ENCODE results near the gene HOXD9.

The HOXD9 gene

DNA sequence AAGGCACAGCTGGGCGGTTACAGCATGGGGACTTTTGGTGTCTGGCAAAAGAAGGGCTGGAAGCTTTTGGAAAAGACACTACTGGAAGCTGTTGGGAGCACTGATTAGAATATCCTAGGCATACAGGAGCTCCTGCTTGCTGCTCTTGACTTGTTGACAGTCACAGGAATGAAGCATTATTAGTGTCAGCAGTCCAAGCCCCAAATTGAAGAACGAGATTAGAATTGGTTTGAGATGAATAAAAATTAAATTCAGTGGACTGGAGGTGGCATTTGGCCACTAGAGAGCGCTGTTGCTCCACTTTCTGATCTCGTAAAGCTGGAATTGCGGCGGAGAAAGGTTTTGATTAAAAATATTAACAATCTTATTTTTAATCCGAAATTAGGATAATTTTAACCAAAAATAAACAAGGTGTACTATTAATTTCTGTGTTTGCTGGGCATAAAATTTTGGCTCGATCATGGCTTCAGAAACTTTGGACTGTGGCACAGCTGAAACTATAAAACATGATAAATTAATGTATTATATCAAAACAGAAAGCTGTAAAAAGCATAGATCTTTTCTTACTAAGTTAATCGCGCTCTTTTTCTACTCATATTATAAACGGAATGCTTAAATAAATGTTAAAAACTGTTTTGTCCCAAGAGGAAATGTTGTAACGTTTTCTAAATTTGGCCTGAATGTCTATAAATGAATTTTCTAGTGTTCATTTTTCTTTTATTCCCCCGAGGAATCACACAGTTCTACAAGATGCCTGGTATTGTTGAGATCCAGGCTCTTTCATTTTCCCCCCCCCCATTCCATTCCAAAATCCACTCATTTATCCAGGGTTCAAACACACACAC is 4.6 kb downstream of the HOXD9 start:
- no peak for ATAC-seq

DNA sequence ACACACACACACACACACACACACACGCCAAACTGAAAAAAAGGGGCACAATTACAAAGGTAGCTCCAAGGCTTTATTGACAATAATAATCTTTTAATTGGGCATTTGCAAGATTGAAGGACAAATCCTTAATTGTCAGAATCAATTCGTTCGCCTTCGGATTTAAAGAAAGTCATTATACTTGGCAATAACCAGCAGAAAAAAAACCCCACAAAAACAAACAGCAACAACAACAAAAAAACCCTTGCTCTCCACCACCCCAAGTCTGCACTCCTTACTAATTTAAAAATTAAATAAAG is 5.2 kb downstream of the HOXD9 start:
- no peak for ATAC-seq

DNA sequence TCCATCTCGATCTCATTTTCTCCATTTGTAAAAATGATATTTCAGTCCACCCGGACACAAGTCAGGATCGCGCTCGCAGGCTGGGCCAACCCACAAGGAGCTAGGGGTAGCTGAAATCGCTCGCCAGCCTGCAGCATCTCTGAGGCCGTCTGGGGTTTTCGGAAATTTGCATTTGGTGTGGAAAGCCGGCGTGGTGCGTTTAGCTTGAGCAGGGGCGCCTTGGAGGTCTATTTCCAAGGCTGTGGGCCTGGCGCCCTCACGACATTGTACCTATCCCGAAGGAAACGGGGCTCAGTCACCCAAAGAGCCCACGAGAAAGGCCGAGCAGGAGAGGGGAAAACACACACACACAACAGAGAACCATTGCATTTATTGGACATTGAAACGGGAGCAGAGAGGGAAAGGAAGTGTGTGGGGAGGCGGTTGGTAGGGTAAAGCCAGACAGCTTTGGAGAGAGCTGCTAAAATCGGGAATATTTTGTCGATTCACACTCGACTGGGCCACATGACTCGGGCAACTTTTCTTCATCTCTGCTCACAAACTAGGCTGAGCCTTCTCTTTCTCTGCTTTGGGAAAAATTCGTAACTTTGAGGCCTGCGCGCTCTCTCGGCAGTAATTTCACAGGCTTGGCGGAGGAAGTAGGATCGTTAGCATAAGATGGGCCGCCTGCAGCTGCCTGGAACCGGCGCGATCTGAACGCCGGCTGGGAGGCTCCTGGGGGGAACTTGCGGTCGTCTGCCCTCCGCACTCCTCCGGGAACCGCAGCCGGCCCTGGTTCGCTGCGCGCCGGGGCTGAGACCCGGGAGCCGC is 5.9 kb downstream of the HOXD9 start:
- no peak for ATAC-seq

DNA sequence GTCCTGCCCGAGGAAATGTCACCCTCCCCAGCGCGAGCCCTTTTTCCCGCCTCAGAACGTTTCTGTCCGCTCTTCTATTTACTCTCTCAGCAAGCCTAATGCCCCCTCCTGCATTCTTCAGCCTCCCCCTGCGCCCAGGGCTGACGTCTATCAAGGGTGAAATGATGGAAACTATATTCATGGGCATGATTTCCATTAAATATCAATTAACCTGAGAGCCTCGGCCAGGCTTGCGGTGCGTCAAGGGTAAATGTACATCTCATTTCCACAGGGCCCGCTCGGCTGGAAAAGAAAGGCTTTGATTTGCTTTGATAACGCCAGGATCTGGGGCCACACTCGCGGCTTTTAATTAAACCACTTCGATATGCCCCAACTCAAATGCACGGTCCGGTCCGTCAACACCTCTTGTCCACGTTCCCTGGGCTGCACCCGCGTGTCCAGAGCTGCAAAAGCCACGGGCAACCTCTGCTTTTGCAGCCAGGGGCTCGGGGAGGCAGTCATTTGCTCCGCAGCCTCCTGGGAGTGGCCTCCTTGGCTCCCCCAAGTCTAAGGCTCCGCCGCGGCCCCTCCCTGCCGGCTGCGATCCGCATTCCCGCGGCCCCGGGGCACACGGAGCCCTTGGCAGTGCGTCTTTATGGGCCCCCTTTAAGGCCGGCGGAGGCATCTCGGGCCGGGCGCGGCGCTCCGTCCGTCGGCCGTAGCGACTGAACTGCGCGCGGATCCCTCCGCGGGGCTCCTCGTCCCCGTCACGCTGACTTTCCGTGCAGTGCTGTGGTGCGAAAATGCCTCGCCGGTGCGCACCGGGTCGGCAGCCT is 6.7 kb downstream of the HOXD9 start, which contains the start of gene HOXD8:
HOXD8 (plus strand) TSS at position 724 of the 815 bp plus-strand sequence. CDS start 662 bp downstream, outside the sequence.
- no peak for ATAC-seq

DNA sequence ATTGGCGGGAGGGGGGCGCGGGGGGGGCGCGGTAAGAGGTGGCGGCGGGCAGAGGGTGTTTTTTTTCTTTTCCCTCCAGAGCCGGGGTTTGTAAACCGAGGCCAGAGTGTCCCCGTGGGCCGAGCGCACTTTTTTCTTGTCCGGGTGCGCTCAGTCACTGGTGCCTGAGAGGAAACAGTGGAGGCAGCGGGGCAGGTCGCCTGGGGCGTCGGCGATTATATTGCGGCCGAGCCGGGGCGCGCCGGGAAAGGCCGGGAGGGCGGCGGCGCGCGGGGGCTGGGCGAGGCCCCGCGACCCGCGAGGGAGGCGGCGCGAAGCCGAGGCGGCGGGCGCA is 7.3 kb downstream of the HOXD9 start:
- no peak for ATAC-seq

DNA sequence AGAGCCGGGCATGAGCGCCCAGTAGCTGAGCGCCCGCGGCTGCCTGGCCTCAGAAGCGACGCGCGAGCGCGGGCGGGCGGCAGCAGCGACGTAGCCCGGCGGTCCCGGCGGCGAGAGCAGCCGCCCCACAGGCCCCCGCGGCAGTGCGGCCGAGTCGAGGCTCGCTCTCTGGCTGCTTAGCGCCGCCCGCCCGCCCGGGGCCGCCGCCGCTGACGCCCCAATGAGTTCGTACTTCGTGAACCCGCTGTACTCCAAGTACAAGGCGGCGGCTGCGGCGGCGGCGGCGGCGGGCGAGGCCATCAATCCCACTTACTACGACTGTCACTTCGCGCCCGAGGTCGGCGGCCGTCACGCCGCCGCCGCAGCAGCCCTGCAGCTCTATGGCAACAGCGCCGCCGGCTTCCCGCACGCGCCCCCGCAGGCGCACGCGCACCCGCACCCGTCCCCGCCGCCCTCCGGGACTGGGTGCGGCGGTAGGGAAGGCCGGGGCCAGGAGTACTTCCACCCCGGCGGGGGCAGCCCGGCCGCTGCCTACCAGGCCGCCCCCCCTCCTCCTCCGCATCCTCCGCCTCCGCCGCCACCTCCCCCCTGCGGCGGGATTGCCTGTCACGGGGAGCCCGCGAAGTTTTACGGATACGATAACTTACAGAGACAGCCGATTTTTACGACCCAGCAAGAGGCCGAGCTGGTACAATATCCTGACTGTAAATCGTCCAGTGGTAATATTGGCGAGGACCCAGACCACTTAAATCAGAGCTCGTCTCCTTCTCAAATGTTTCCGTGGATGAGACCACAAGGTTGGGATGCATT is 7.8 kb downstream of the HOXD9 start:
- peak in 1 of 2 donors; percentile 13 for ATAC-seq

DNA sequence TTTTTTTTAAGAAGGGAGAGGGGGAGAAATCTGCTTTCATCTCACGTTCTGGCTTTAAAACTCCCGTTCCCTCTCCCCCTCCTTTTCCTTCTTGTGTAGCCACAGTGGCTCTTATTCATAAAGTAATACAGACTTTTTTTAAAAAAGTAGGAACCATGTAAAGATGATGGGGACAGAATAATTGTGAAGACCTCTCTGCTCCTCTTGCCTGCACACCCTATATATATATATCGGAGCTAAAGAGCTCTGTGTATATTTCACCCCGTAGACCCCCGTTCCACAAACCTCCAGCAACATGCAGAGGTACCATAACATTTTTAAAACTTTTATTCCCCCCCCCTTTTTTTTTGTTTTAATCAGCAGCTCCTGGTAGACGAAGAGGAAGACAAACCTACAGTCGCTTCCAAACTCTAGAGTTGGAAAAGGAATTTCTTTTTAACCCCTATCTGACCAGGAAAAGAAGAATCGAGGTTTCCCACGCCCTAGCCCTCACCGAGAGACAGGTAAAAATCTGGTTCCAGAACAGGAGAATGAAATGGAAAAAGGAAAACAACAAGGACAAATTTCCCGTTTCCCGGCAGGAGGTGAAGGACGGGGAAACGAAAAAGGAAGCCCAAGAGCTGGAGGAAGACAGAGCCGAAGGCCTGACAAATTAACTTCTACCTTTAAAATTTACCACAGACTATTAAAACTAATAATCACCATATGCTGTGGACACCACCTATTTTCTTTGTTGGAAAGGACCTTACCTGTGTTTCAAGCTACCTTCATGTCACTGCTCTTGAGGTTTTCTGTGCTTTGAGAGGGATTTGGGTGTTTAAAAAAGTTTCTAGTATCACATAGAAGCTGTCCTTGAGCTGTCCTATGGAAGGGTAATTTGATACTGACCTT is 8.7 kb downstream of the HOXD9 start:
- ATAC-seq: no peak

DNA sequence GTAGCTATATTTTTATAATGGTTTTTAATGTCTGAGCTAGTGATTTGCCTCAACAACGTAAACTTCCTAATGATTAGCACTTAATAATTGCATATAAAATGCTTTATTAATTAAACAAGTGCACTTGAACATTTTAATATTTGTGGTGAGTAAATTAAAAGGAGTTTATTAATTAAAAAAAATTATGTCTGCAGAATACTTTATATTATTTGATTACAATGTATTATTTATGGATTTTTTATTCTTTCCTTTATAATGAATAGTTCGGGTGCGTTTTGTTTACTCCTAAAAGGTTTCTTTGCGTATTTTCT is 9.3 kb downstream of the HOXD9 start:
- ATAC-seq: no peak

DNA sequence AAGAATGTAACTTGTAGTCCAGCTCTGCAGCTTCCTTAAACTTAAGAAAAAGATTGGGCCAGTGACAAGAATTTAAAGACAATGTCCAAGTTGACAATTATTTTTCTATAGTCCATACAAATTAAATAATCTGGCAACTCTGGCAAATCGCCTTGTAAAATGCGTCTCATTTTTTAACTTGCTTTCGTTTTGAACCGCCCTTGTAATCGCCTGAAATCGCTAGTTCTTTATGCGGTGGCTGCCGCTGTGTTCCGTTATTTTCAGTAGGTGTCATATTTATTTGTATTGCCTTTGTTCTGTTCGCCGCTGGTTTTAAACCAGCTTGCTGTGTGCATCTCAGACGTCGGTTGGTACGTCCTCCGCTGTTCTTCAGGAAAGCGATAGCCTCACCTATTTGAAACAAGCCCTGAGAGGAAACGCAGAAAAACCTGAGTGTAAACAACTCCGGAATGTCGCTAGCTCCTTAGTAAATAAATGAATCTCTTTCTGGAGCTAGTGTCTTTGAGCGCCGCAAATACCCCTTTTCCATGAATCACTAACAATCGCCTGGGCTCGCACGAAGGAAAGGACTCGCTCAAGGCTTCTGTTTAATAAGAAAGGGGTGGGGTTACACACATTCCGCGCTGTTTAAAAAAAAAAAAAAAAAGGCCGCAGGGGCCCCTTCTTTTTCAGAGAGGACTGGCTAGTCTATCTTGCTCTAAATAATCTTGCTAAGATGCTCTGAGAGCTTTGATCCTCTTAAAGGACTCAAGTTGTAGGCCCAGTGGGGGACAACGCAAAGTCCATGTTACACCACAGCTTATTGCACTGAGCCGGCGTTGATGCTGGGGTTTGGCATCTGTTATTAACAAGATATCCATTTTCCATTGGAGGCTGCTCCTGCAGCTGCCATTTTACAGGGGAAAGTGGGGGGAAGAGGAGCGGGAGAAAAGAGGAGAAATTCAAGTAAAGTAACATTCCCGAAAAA is 10.0 kb downstream of the HOXD9 start:
- ATAC-seq: no peak

DNA sequence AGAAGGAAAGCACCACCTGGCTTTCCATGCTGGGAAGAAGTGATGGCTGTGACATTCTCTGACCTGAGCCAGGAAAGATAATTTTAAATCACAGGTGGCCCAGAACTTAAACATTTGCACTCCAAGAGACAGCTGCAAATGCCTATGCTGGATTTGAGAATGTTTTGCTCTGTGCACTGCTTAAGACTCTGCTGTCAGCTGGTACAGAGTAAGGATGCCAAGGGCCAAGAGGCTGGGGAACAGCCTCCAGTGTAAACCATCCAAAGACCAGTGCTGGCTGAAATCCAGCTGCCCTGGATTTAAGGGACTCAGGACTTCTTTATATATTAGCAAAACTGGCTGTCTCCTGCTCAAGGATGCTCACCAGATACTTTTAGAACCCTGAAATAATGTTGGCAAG is 10.9 kb downstream of the HOXD9 start:
- ATAC-seq: no peak

DNA sequence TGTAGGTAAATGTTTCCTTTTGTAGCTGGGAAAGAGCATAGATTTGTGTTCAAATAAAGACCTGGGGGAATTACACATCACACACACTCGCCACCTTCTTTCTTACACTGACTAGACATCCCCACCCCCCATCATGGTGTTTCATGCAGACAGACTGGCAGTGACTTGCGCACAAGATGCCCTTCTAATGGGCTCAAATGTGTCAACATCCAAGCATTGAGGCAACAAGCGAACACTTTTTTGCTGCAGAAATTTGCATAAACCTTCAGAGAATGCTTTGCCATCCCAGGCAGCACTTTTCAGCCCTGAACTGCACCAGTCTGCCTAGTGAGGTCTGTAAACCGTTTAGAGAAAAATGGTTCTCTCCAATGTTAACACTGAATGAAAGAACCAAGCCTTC is 11.5 kb downstream of the HOXD9 start:
- no peak for ATAC-seq

DNA sequence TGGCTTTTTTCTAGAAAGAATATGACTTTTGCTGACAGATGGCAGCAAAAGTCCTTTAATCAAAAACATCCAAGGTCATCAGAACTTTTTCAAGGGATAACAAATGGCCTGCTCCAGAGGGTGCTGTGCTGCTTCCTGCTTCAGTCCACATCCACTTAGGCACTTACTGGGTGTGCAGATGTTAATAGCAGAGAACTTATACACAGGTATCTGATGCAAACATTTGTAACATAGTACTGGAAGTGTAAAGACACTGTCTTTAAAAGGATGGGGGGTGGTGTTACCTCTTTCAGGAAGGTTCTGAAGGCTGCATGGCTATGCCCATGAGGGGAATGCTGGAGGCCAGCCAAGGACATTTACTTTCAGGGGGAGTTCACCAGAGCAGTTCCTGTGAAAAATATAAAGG is 12.5 kb downstream of the HOXD9 start:
- no peak for ATAC-seq

DNA sequence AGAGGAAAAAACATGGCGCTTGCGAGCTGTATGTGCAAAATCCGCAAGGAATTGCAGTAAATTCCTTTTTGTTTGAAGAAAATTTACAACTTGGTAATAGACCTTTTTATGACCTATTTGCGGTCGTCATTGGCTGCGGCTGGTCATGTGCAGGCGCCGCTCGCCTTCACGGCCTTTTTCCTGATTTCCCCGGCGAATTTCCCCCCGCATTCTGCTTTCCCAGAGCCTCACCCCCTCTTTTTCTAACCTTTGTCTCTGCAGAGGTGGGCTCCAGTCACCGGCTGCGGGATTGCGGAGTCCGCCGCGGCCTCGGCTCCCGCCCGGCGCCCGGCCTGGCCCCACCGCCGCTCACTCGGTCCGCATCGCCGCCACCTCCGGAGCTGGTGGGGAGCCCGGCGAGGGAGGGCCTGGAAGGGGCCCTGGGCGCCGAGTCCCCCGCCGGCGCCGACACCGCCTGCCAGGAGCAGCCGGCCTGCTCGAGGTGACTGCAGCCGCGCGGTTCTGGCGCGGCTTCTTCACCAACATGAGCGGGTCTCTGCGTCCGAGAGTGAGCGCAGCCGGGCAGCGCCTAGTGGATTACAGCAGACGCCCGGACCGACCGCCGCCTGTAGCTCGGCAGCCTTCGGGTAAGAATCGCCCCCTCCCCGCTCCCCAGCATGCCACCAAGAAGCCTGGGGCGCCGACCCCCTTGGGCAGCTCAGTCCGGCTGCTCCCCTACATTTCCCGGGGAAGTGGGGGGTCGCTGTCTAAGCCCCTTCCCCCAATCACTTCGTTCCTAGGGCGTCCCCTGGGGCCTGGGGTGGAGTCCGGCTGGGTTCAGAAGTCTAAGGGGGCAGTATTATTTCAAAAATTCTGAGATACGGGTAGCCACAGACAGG is 14.1 kb downstream of the HOXD9 start:
- no peak for ATAC-seq

DNA sequence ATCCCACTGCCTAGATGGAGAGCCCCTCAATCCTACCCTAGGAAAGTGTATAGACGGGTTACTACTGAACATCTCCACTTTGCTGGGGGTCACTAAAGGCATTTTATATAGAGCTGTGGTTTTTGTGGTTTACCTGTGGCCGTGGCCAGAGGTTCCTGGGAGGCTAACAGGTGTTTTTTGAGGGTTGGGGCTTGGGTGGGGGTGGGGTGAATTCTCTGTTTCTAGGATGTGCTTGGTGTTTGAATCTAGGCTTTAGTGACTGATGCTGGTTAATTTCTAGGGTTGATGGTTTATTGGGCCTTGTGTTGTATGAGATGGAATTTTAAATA is 14.7 kb downstream of the HOXD9 start:
- no peak for ATAC-seq

DNA sequence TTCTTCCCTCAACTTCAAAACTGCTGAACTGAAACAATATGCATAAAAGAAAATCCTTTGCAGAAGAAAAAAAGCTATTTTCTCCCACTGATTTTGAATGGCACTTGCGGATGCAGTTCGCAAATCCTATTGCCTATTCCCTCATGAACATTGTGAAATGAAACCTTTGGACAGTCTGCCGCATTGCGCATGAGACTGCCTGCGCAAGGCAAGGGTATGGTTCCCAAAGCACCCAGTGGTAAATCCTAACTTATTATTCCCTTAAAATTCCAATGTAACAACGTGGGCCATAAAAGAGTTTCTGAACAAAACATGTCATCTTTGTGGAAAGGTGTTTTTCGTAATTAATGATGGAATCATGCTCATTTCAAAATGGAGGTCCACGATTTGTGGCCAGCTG is 15.4 kb downstream of the HOXD9 start:
- ATAC-seq: no peak

DNA sequence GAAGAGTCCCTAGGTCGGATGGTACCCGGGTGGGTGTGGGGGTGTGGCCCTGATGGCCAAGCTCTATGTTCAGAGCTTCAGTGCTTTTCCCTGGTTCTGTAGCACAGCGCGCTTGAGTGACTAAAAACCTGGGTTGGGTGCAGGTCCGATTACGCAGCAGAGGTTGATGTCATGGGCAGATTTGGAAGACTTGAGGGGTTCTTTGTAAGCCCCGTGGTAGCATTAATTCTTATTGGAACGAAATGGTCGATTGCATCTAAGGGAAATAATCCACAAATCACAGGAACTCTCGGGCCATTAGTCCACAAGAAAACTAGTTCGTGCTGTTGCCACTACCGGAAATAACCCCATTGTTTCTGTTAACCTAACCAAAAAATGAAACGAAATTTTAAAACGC is 16.0 kb downstream of the HOXD9 start:
- ATAC-seq: no peak

DNA sequence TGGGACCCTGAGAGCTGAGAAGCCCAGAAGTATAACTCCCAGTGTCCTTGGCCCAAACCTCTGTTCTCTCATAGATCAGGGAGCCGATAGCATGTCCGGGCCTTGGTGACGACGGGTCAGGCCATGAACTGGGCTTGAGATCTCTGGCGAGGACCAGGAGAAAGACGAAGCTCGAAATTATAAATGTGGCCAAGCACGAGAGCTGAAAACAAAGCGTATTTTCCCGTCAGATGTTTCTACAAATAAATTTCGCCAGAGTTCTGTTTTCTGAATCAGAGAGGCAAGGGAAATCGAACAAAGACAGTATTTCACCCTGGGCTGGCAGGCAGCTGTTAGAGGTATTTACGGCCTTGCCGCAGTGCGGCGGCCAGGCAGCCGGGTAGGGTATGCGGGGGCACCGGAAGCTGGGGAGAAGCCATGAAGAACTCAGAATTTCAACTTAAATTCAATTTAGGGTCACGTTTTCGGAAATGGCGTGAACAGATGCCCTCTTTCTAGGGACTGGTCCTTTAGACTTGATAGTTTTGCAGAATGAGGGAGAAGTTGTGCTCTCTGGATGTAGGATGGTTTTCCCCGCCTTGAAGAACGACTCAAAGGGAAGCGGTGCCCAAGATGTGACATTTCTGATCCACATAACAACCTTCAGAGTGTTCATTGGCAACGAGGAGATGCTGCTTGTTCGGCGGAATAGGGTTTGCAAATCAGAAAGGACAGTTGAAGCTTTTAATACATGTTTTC is 16.6 kb downstream of the HOXD9 start:
- no peak for ATAC-seq

DNA sequence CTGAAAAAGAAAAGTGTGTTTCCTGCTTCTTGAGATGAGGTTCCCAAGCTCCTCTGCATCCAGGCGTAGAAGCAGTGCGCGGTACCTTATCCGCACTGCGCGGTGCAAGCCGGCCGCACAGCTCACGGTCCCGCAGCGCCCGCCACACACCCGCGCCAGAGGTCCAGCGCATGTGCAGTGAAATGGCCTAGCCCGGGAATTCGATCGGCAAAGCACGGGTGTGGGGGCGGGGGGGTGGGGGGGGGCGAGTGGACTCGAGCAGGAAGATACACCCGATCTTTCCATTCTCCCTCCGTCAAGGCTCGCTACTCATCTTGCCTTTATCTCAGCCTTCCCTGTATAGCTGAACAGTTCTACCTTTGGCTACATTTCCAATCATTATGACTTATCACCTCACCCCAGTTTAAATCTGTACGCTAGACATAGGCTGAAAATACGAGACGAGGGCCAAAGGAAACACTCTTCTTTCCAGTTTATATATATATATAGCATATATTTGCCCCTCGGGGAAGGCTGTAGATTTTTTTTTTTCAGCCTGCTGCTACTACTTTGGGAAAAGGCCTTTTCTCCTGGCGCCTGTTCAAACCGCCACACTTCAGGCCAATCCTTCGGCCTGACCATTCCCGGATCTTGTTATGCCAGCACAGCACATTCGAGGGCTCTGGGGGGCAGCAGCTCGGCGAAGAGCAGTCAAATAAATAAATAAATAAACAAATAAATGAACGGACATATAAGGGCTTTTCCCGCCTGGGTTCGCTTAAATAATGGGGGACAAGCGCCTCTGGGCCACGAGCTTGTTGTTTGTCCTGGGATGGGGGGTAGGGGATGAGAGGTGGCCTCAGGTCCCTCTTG is 17.4 kb downstream of the HOXD9 start:
- no peak for ATAC-seq
